GM18519 (cell line): Measurements from ENCODE around the gene COL27A1.
"Not testable (repeated sequence)": the region's sequence is repeated elsewhere in the genome, so short reads cannot be mapped to it uniquely, and the experiment has no call there.

Experiments used
- ATAC-seq: cut with Tn5 transposase; IDR thresholded peaks from one replicate; pipeline ENCODE4 v1.9.1; 2021; ENCODE audit warnings: mild to moderate bottlenecking, moderate library complexity; ENCODE audit not compliant: unreplicated experiment, low FRiP score

COL27A1 gene

GRCh38 chr9:114311571-114312512 lies 156.5 kb downstream of the COL27A1 start:
- ATAC-seq, result no peak

DNA sequence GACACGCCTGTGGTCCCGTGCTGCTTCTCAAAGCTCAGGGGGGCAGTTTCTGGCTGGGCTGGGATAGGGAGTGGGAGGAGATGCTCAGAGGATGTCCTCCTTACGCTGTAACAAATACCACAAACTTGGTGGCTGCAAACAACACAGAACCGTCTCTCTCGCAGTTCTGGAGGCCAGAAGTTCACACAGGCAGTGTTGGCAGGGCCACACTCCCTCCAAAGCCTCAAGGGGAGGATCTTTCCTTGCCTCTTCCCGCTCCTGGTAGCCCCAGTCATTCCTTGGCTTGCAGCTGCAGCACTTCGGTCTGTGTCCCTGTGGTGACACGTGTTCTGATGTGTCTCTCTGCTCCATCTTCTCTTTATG lies 157.2 kb downstream of the COL27A1 start:
- no peak for ATAC-seq

- ATAC-seq, result no peak
These were observed 157.8 kb downstream of the COL27A1 start for GRCh38 chr9:114313186-114313585.

DNA sequence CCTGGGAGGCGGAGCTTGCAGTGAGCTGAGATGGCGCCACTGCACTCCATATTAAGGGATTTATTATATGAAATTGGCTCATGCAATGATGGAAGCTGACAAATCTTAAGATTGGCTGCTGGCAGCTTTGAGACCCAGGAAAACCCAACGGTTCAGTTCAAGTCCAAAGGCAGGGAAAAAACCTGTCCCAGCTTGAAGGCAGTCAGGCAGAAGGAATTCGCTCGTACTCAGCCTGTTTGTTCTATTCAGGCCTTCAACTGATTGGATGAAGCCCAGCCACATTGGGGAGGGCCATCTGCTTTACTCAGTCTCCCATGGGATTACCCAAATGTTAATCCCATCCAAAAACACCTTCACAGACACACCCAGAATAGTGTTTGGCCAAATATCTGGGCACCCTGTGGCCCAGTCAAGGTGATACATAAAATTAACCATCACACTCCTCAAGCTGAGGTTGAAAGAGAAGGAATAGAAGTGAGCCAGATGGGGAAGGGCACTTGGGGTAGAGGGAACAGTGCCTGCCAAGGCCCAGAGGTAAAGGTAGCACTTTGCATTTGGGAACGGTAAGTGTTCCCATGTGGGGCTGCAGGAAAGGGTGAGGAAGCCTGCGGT lies 159.0 kb downstream of the COL27A1 start:
- no peak for ATAC-seq

GRCh38 chr9:114314881-114315722 lies 159.8 kb downstream of the COL27A1 start:
- ATAC-seq, result no peak

- ATAC-seq, result no peak
These were observed 160.5 kb downstream of the COL27A1 start for GRCh38 chr9:114315723-114316363.

GRCh38 chr9:114316605-114317230 lies 161.4 kb downstream of the COL27A1 start:
- ATAC-seq, result no peak

DNA sequence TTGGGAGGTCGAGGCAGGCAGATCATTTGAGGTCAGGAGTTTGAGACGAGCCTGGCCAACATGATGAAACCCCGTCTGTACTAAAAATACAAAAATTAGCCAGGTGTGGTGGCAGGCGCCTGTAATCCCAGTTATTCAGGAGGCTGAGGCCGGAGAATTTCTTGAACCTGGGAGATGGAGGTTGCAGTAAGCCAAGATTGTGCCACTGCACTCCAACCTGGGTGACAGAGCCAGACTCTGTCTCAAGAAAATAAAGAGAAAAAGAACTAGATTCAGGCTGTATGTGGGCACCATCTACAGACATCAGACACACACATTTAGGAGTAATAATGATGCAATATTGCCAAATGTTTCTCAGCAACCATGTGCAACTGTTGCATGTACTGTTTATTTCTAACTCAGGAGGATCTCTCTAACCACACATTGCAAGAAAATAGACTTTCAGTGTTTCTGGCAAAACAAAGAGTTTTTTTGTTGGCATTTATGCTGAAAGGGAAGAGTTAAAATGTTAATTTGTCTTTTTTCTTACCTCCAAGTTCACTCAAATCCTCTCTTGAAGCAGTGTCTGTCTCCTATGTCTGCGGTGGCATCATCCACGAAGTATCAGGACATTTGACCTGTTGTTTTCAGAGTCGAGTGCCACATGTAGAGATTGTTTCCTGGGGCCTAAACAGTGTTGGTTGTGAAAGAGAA lies 162.5 kb downstream of the COL27A1 start:
- ATAC-seq, result no peak

DNA sequence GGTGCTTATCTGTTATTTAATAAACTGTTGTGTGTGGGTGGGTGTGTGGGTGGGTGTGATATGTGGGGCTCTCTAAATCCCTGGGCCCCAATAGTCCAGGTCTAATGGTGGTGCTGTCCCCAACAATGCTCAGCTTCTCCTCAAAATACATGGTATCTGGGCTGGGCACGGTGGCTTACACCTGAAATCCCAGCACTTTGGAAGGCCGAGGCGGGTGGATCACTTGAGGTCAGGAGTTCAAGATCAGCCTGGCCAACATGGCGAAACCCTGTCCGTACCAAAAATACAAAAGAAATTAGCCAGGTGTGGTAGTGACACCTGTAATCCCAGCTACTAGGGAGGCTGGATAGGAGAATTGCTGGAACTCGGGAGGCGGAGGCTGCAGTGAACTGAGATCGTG lies 163.1 kb downstream of the COL27A1 start:
- ATAC-seq, result no peak

DNA sequence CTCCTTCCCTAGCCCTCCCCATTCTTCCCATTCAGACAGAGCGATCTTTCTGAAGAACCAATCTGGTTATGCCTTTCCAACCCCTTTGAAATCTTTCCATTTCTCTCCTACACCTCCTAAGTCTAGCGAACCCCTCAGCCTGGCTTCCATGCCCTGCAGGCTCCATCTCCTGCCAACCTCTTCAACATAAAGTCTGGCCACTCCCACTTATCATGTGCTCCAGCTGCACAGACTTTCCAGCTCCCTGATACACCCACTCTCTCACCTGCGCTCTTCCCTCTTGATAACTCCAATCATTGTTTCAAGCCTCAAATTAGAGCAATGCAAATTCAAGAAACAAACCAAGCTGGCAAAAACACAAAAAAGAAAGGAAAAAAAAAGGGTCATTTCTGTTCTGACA lies 163.8 kb downstream of the COL27A1 start:
- ATAC-seq, result no peak

- not testable (repeated sequence) for ATAC-seq
These were observed 165.4 kb downstream of the COL27A1 start for GRCh38 chr9:114320710-114321109.

DNA sequence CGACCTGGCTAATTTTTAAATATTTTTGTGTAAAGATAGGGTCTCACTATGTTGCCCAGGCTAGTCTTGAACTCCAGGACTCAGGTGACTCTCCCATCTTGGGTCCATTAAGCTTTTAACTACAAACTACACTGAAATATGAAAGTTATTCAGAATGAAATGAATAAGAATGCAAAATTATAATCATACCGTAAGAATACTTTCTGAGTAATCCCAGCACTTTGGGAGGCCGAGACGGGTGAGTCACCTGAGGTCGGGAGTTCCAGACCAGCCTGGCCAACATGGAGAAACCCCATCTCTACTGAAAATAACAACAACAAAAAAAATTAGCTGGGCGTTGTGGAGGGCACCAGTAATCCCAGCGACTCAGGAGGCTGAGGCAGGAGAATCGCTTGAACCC lies 166.4 kb downstream of the COL27A1 start:
- no peak for ATAC-seq

DNA sequence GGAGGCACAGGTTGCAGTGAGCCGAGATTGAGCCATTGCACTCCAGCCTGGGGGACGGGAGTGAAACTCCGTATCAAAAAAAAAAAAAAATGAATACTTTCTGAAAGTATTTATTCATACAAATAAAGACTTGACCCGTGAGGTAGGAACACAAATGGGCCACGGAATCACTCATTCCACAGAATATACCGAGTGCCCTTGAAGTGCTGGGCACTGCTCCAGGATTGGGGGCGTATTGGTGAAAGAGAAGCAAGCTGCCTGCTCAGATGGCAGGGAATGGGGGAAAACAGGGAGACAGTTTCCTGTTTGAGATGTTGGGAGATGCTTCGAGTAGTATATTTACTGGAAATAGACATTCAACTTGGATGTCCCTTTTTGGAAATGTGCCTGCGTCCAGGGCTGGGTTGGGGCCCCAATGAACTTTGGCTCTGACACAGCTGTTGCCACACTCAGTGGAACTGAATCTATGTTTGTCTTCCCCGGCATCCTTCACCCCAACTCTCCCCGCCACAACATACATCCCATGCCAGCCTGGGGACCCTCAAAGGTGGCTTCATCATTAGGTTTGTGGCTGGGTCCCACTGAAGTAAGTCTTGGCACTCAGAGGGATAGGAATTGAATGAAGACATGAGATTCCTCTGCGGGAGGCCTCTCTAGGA lies 167.0 kb downstream of the COL27A1 start:
- not testable (repeated sequence) for ATAC-seq

DNA sequence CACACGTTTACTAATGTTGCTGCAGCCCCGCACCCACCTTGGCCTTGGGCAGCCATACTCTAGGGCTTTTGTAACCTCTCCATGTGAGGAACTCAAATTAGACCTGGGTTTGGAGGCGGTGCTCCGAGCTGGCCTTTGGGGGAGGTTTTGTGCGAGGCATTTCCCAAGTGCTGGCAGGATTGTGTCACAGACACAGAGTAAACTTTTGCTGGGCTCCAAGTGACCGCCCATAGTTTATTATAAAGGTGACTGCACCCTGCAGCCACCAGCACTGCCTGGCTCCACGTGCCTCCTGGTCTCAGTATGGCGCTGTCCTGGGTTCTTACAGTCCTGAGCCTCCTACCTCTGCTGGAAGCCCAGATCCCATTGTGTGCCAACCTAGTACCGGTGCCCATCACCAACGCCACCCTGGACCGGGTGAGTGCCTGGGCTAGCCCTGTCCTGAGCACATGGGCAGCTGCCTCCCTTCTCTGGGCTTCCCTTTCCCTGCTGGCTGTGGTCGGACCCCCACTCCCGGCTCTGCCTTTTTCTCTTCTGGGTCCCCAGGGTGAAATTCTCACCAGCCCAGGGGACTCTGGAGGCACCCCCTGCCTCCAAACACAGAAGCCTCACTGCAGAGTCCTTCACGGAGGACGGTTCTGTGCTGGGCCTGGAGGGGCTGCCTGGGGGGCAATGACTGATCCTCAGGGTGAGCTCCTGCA lies 167.6 kb downstream of the COL27A1 start, which contains the start of gene ORM1:
ORM1 (plus strand) TSS at position 268 of the 701 bp plus-strand sequence; CDS start at position 304, 36 bp downstream.
- not testable (repeated sequence) for ATAC-seq

DNA sequence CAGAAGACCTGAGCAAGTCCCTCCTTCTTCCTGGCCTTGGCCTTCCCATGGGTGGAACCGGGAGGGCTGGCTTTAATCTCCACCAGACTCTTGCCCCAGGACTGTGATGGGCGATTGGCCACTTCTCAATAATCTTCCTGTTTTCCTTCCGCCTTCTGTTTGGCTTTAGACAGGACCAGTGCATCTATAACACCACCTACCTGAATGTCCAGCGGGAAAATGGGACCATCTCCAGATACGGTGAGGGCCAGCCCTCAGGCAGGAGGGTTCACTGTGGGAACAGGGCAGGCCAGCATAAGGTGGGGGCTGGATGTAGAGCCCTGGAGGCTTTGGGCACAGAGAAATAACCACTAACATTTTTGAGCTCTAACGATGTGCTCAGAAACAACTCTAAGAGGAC lies 168.5 kb downstream of the COL27A1 start:
- not testable (repeated sequence) for ATAC-seq

DNA sequence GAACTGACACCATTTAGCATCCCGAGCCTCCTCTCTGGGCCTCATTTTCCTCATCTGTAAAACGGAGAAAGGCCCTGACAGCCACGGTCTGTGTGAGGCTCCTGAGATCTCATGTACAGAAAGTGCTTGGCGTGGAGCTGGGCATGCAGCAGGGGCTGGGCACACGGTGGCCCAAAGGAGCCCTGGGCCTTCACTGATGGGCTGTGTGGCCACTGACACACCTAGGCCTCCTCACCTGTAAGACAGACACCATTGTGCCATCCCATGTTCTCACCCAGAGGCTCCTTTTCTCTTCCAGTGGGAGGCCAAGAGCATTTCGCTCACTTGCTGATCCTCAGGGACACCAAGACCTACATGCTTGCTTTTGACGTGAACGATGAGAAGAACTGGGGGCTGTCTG lies 169.2 kb downstream of the COL27A1 start:
- no peak for ATAC-seq

GRCh38 chr9:114324965-114325364 lies 169.6 kb downstream of the COL27A1 start:
- ATAC-seq, result not testable (repeated sequence)

GRCh38 chr9:114325684-114326254 lies 170.4 kb downstream of the COL27A1 start:
- ATAC-seq, result not testable (repeated sequence)
